Liver (tissue), 3 donors: ENCODE results near the gene RHO.

Source experiments
- EGR1 ChIP-seq, 2 donors: IDR thresholded peaks; 2 replicates each; pipeline ENCODE4 v1.6.1; 2016 to 2018; ENCODE audit warnings: antibody characterized with exemption in 2 of 2, low read depth in 2 of 2
- GABPA ChIP-seq, 2 donors: IDR thresholded peaks in 1 of 2; conservative IDR thresholded peaks in 1 of 2; 2 replicates each; pipeline ENCODE4 v1.6.1; 2016; ENCODE audit warnings: antibody characterized with exemption in 2 of 2, mild to moderate bottlenecking in 1 of 2, moderate library complexity in 1 of 2
- HNF4A ChIP-seq, 2 donors: conservative IDR thresholded peaks; 2 replicates each; pipeline ENCODE4 v1.6.1; 2016; ENCODE audit warnings: antibody characterized with exemption in 2 of 2, mild to moderate bottlenecking in 2 of 2
- HNF4G ChIP-seq: IDR thresholded peaks from 2 replicates; pipeline ENCODE4 v1.6.1; 2016; ENCODE audit warnings: antibody characterized with exemption
- TAF1 ChIP-seq: conservative IDR thresholded peaks from 2 replicates; pipeline ENCODE4 v1.6.1; 2016; ENCODE audit warnings: antibody characterized with exemption, mild to moderate bottlenecking
- YY1 ChIP-seq: IDR thresholded peaks from 2 replicates; pipeline ENCODE4 v1.6.1; 2016; ENCODE audit warnings: antibody characterized with exemption, mild to moderate bottlenecking
- TF ChIP-seq, protein P1 (sequence below): fragments of 150-350 bp; IDR thresholded peaks from 2 replicates; pipeline ENCODE4 v1.5.1; 2017; ENCODE audit warnings: improper control_type of control experiment, low read depth, low read length; ENCODE audit not compliant: missing input control
- TF ChIP-seq, protein P2 (sequence below): IDR thresholded peaks from 2 replicates; pipeline ENCODE4 v1.6.1; 2016; ENCODE audit warnings: antibody characterized with exemption, mild to moderate bottlenecking
- TF ChIP-seq, protein P3 (sequence below): IDR thresholded peaks from 2 replicates; pipeline ENCODE4 v1.6.1; 2016; ENCODE audit warnings: antibody characterized with exemption
- donor health status: healthy.
- donor health status: healthy.

DNA sequence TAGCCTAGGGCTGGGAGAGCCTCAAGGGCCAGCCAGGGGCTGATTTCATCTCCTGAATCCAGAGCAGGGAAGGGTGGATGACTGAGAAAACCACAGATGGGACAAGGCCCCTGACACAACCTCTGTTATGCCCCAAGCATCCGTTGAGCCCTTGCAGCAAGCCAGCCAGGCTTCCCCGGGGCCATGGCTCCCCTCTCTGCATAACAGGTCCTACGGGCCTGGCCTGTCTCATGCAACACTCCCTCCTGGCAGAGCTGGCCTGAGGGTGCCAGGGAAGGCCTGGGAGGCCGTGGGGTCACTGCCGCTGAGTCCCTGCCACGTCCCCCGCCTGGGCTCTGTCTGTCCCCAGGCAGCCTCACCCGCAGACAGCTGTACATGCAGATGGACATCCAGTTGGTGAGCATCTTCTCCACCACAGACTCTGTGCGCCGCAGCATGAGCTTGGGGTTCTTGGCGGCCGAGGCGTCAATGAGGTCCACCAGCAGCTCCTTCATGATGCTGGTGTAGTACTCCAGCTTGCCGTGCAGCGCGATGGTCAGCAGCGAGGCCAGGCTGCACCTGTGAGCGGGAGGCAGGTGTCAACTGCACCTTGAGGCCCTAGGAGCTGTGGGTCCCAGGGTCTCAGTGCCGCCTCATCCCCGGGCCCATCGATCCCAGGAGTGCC, 36.7 kb downstream of the RHO start:
- TF ChIP-seq, protein P1, sequence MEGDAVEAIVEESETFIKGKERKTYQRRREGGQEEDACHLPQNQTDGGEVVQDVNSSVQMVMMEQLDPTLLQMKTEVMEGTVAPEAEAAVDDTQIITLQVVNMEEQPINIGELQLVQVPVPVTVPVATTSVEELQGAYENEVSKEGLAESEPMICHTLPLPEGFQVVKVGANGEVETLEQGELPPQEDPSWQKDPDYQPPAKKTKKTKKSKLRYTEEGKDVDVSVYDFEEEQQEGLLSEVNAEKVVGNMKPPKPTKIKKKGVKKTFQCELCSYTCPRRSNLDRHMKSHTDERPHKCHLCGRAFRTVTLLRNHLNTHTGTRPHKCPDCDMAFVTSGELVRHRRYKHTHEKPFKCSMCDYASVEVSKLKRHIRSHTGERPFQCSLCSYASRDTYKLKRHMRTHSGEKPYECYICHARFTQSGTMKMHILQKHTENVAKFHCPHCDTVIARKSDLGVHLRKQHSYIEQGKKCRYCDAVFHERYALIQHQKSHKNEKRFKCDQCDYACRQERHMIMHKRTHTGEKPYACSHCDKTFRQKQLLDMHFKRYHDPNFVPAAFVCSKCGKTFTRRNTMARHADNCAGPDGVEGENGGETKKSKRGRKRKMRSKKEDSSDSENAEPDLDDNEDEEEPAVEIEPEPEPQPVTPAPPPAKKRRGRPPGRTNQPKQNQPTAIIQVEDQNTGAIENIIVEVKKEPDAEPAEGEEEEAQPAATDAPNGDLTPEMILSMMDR = no peak
- TF ChIP-seq YY1 = no peak
- TF ChIP-seq, protein P2, sequence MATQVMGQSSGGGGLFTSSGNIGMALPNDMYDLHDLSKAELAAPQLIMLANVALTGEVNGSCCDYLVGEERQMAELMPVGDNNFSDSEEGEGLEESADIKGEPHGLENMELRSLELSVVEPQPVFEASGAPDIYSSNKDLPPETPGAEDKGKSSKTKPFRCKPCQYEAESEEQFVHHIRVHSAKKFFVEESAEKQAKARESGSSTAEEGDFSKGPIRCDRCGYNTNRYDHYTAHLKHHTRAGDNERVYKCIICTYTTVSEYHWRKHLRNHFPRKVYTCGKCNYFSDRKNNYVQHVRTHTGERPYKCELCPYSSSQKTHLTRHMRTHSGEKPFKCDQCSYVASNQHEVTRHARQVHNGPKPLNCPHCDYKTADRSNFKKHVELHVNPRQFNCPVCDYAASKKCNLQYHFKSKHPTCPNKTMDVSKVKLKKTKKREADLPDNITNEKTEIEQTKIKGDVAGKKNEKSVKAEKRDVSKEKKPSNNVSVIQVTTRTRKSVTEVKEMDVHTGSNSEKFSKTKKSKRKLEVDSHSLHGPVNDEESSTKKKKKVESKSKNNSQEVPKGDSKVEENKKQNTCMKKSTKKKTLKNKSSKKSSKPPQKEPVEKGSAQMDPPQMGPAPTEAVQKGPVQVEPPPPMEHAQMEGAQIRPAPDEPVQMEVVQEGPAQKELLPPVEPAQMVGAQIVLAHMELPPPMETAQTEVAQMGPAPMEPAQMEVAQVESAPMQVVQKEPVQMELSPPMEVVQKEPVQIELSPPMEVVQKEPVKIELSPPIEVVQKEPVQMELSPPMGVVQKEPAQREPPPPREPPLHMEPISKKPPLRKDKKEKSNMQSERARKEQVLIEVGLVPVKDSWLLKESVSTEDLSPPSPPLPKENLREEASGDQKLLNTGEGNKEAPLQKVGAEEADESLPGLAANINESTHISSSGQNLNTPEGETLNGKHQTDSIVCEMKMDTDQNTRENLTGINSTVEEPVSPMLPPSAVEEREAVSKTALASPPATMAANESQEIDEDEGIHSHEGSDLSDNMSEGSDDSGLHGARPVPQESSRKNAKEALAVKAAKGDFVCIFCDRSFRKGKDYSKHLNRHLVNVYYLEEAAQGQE = no peak
- no peak for TF ChIP-seq HNF4G
- TF ChIP-seq TAF1 = no peak
- no peak for TF ChIP-seq GABPA (IDR thresholded peaks at IDR 0.05 in 1 of 2, conservative IDR thresholded peaks at IDR 0.05 in 1 of 2)
- TF ChIP-seq EGR1 (IDR thresholded peaks at IDR 0.05; ENCODE audit: low read depth in 2 of 2) = no peak
- no peak for TF ChIP-seq HNF4A (conservative IDR thresholded peaks at IDR 0.05)
- TF ChIP-seq, protein P3, sequence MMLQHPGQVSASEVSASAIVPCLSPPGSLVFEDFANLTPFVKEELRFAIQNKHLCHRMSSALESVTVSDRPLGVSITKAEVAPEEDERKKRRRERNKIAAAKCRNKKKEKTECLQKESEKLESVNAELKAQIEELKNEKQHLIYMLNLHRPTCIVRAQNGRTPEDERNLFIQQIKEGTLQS = no peak
